GM12892 (cell line): Measurements from ENCODE around the gene CYTH1.
"Not testable (repeated sequence)": the region's sequence is repeated elsewhere in the genome, so short reads cannot be mapped to it uniquely, and the experiment has no call there.

ENCODE experiments used
- DNase-seq: peaks from one replicate; pipeline ENCODE4 v3.0.0; 2011; ENCODE audit not compliant: insufficient read length
- FAIRE-seq: peaks from 2 replicates; lab custom pipeline; 2011; peaks lifted over from hg19 to GRCh38; lab: Jason Lieb, UNC
- POLR2A ChIP-seq: IDR thresholded peaks from 2 replicates; pipeline ENCODE4 v1.6.1; 2011; ENCODE audit warnings: low read depth, low read length, control low read depth
- POLR2AphosphoS5 ChIP-seq: IDR thresholded peaks from 2 replicates; pipeline ENCODE4 v1.6.1; 2011; ENCODE audit warnings: low read depth, low read length, control low read depth
- TAF1 ChIP-seq: IDR thresholded peaks from 2 replicates; pipeline ENCODE4 v1.6.1; 2011; ENCODE audit warnings: low read depth, mild to moderate bottlenecking, control low read depth, low read length, borderline replicate concordance

CYTH1 gene

GRCh38 chr17:78781104-78781892 lies 775 bp downstream of the CYTH1 start:
- TF ChIP-seq POLR2AphosphoS5: no peak
- peak; percentile 28; the same call in 1 of the 2 replicates for TF ChIP-seq POLR2A
- 0 out of 2 replicates have a peak, but pooled peaks have one; percentile 23 for TF ChIP-seq TAF1
- FAIRE-seq (no peak), DNase-seq (no peak)

DNA sequence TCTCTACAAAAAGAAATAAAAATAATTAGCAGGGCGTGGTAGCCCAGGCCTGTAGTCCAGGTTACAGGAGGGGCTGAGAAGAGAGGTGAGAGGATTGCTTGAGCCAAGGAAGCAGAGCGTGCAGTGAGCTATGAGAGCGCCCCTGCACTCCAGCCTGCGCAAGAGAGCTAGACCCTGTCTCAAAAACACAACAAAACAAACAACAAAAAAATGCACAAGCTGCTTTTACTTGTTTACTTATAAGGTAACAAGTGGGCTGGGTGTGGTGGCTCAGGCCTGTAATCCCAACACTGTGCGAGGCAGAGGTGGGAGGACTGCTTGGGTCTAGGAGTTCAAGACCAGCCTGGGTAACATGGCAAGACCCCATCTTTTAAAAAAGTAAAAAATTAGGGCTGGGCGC lies 1.7 kb downstream of the CYTH1 start:
- DNase-seq: no peak
- FAIRE-seq: no peak
- no peak for TF ChIP-seq TAF1
- TF ChIP-seq POLR2A: no peak
- TF ChIP-seq POLR2AphosphoS5: no peak

DNA sequence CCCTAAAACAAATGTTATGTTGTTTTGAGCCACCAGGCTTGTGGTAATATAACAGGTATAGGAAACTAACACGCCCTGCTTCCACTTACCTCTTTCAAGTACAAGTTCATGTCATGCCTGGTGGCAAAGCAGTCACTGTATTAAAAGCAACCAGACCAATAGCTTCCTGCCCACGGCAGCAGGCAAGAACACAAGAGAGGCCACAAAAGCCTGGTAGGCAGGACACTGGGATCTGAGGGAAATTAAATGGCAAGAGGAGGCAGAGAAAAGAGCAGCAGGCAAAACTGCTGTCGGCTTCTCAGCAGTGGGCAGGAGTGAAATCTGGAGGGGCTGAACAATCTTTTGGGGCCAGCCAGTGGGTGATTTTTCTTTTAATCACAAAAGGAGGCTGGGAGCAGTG lies 2.2 kb downstream of the CYTH1 start:
- TF ChIP-seq POLR2AphosphoS5 (0 out of 2 replicates have a peak, but pooled peaks have one; percentile 70), TAF1 (no peak)
- peak; percentile 62 for FAIRE-seq
- no peak for DNase-seq

GRCh38 chr17:78779286-78779651 lies 2.8 kb downstream of the CYTH1 start:
- DNase-seq, FAIRE-seq: not testable (repeated sequence)

DNA sequence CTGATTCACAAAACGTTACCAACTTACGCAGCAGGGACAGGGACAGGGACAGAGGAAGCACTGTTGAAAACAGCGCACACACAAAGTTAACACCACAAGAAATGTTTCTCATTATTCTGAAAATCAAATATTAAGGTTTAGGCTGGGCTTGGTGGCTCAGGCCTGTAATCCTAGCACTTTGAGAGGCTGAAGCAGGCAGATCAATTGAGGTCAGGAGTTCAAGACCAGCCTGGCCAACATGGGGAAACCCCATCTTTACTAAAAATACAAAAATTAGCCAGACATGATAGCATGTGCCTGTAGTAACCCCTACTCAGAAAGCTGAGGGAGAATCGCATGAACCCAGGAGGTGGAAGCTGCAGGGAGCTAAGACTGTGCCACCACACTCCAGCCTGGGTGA lies 4.2 kb downstream of the CYTH1 start:
- FAIRE-seq (peak; percentile 46), DNase-seq (no peak)
- TF ChIP-seq POLR2A (no peak), POLR2AphosphoS5 (no peak), TAF1 (no peak)

- no peak; the same call in 1 of the 2 replicates for TF ChIP-seq TAF1
- TF ChIP-seq POLR2AphosphoS5: peak; percentile 85
- peak; percentile 89 for TF ChIP-seq POLR2A
- FAIRE-seq: peak; percentile 67
Observed at GRCh38 chr17:78774956-78775571, 7.0 kb downstream of the CYTH1 start.

GRCh38 chr17:78774453-78774852 lies 7.6 kb downstream of the CYTH1 start:
- FAIRE-seq: peak; percentile 5
- TF ChIP-seq POLR2AphosphoS5 (no peak), TAF1 (no peak), POLR2A (no peak)

More at GRCh38 chr17:78774956-78775571, 7.0 kb downstream of the CYTH1 start:
- no peak for DNase-seq

DNA sequence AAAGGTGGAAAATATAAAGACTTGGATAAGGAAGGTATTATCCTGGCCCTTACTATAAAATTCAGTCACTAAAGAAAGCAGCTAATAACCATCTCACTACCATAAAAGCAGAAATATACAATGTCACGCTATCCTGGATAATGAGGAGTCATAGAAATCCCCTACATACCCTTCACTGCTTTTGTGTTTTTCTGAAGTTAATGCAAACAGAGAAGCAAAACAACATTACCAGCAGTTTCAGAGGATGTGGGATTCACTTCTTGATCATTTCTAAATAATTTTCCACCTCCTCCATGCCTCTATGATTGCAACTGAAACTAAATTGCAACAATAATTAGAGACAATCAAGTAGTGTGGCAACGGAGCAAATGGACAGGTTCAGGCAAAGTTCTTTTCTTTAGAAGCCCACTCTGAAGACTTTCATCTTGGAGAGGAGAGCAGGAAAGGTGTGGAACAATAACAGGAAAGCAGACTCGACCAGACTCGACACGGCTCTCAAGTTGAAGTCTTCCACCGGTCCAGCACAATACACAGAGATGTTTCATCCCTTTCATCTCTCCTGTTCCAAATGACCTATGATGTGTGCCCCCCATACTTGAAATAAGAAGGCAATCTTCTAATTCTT lies 10.2 kb downstream of the CYTH1 start:
- peak; percentile 58 for FAIRE-seq

More at GRCh38 chr17:78774453-78774852, 7.6 kb downstream of the CYTH1 start:
- DNase-seq: no peak

GRCh38 chr17:78769196-78769773 lies 12.8 kb downstream of the CYTH1 start:
- no peak for FAIRE-seq

More for the DNA sequence above, 10.2 kb downstream of the CYTH1 start:
- DNase-seq: no peak
- TF ChIP-seq POLR2A: no peak
- TF ChIP-seq POLR2AphosphoS5: no peak
- TF ChIP-seq TAF1: no peak

GRCh38 chr17:78767806-78768205 lies 14.3 kb downstream of the CYTH1 start:
- FAIRE-seq: no peak
- DNase-seq: no peak
- TF ChIP-seq POLR2A (no peak), TAF1 (no peak), POLR2AphosphoS5 (no peak)

More at GRCh38 chr17:78769196-78769773, 12.8 kb downstream of the CYTH1 start:
- no peak for DNase-seq
- TF ChIP-seq POLR2AphosphoS5: no peak
- TF ChIP-seq POLR2A: no peak
- TF ChIP-seq TAF1: no peak

- FAIRE-seq: peak; percentile 74
- DNase-seq: no peak
Observed at GRCh38 chr17:78766743-78767294, 15.3 kb downstream of the CYTH1 start.

More at GRCh38 chr17:78766743-78767294, 15.3 kb downstream of the CYTH1 start:
- TF ChIP-seq TAF1 (no peak), POLR2AphosphoS5 (no peak), POLR2A (no peak)
